NB4 (cell line): Measurements from ENCODE around the gene RPS29.

Source experiments
- DNase-seq: peaks from one replicate; pipeline ENCODE4 v3.0.0; 2010; ENCODE audit warnings: low read depth
- H3K4me3 ChIP-seq: one replicate; pipeline ENCODE4 v1.5.1; 2011; ENCODE audit warnings: mild to moderate bottlenecking, low read depth, low read length, moderate library complexity
- CTCF ChIP-seq: IDR thresholded peaks from one replicate; pipeline ENCODE4 v1.5.1; 2012; ENCODE audit warnings: low read depth, low read length
- MYC ChIP-seq: IDR thresholded peaks from 2 replicates; pipeline ENCODE4 v1.6.1; 2011; ENCODE audit warnings: low read depth, low read length
- POLR2A ChIP-seq: IDR thresholded peaks from 2 replicates; pipeline ENCODE4 v1.6.1; 2011; ENCODE audit warnings: mild to moderate bottlenecking; ENCODE audit not compliant: insufficient read length; ENCODE audit errors: extremely low read depth
- TF ChIP-seq, protein P1 (sequence below): IDR thresholded peaks from 2 replicates; pipeline ENCODE4 v1.6.1; 2011; ENCODE audit warnings: low read depth, low read length

Gene RPS29

GRCh38 chr14:49585803-49586672 is at the start of gene RPS29:
Gene RPS29 (minus strand): TSS chr14:49586380. CDS start chr14:49586346, 34 bp downstream.
- H3K4me3 ChIP-seq: peak within 1 kb of the TSS; percentile 100
- no peak for TF ChIP-seq CTCF
- peak; percentile 95 for TF ChIP-seq MYC
- TF ChIP-seq, protein P1, sequence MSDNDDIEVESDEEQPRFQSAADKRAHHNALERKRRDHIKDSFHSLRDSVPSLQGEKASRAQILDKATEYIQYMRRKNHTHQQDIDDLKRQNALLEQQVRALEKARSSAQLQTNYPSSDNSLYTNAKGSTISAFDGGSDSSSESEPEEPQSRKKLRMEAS: peak; percentile 71
- peak; percentile 88 for TF ChIP-seq POLR2A
- DNase-seq: peak; percentile 98

DNA sequence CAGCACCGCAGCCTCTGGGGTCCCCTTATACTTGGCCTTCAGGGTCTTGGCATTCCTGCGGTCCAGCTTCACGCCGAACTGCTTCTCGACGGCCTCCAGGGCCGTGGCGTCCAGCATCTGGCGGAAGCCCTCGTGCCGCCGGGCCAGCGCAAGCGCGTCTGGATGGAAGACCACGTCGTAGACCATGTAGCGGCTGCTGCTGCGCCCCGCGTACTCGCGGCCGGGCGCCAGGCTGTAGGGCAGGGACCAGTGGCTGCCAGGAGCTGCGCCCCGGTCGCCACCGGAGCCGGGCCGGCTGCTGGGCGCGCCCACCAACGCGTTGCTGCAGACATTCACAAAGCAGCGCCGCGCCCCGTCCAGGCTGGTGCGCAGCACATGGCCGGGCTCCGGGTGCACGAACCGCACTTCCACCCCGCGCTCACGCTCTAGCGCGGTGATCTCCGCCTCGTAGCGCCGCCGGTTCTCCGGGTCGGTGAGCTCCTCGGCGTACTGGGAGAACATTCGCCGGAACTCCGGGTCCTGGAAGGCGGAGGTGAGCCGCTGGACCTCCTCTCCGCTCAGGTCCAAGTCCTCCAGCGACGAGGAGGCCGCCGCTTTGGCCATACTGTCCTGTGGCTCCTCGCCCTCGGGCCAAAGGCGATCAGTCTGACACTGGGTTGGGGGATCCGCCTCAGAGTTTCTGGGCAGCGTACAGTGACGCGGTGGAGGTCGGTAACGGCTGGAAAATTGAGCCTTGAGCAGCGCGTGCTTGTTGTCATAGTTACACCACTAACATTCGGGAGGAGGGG is 48.6 kb upstream of the RPS29 start, which contains the start of gene DNAAF2:
DNAAF2 (minus strand) TSS at position 698 of the 788 bp plus-strand sequence; CDS start at position 603, 95 bp downstream.
- TF ChIP-seq, protein P1: peak; percentile 64
- no peak for TF ChIP-seq CTCF
- peak; percentile 16 for TF ChIP-seq POLR2A
- peak; percentile 75 for DNase-seq

GRCh38 chr14:49633640-49634546 is 47.7 kb upstream of the RPS29 start:
- DNase-seq: peak; percentile 98
- H3K4me3 ChIP-seq: peak overlapping the region; percentile 100
- TF ChIP-seq POLR2A: peak; percentile 90
- TF ChIP-seq MYC: peak; percentile 92
- TF ChIP-seq, protein P1: peak; percentile 98
- TF ChIP-seq CTCF: peak; percentile 67

More for the DNA sequence above, 48.6 kb upstream of the RPS29 start, which contains the start of gene DNAAF2:
- H3K4me3 ChIP-seq: peak within 1 kb of the TSS; percentile 87

DNA sequence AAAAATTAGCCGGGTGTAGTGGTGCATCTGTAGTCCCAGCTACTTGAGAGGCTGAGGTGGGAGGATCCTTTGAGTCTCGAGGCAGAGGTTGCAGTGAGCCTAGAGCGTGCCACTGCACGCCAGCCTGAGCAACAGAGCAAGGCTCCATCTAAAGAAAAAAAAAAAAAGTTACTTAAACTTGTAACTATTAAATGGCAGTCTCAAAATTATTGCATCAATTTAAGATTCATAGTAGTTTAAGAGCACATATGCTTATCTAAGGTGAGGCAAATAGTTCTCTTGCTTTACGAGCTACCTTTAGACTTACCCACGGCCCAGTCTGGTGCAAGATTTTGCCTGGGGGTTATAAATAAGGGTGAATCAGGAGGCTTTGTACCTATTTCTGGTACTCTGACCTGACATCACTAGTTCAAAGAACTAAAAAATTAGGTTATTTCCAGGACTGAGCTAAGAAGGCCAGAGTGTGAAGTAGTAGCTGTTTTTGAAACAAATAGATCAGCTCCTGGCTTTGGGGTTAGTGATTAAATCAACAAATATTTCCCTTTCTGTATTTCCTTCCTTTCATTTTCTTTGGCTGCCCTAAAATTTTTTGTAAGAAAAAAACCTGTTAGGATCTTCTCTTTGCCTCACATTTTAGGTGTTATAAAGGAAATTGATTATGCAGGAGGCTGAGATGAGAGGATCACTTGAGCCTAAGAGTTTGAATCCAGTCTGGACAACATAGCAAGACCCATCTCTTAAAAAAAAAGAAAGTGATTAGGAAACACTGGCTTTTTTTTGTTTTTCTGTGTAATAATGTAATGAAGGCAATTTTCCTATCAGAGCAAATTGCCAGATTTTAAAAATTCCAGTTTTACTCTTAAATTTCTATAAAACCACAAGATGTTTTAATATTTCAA is 38.0 kb upstream of the RPS29 start:
- no peak for TF ChIP-seq MYC
- TF ChIP-seq POLR2A: no peak
- no peak for TF ChIP-seq CTCF
- TF ChIP-seq, protein P1: no peak

More for the DNA sequence above, 38.0 kb upstream of the RPS29 start:
- DNase-seq: no peak
- peak overlapping the region; percentile 85 for H3K4me3 ChIP-seq
